Stimulated activated CD8-positive, alpha-beta memory T cell treated with anti-CD3 and anti-CD28 coated beads, Interleukin-15, amount 100 ng/mL, for 1 hour (primary cell): ENCODE measurements around the gene ASPG.

Experiments
- DNase-seq: peaks from one replicate; pipeline ENCODE4 v3.0.0-alpha.2; 2020; ENCODE audit warnings: low read depth

The ASPG gene

GRCh38 chr14:104085032-104085888 is at the start of gene ASPG:
TSS of gene ASPG (plus strand) at chr14:104085700. CDS start at chr14:104085771, 71 bp downstream.
- no peak for DNase-seq

GRCh38 chr14:104036212-104036611 is 49.3 kb upstream of the ASPG start:
- DNase-seq = no peak

- no peak for DNase-seq
Measured at GRCh38 chr14:104037074-104037473, 48.4 kb upstream of the ASPG start.

- no peak for DNase-seq
Measured at GRCh38 chr14:104037903-104038302, 47.6 kb upstream of the ASPG start.

- no peak for DNase-seq
Measured at GRCh38 chr14:104039214-104039613, 46.3 kb upstream of the ASPG start.

- no peak for DNase-seq
Measured at GRCh38 chr14:104040539-104040938, 45.0 kb upstream of the ASPG start.

GRCh38 chr14:104041430-104042104 is 43.9 kb upstream of the ASPG start:
- no peak for DNase-seq

- DNase-seq = no peak
Measured at GRCh38 chr14:104044016-104044415, 41.5 kb upstream of the ASPG start.

GRCh38 chr14:104047761-104048160 is 37.7 kb upstream of the ASPG start:
- DNase-seq = no peak

- no peak for DNase-seq
Measured at GRCh38 chr14:104048758-104049507, 36.6 kb upstream of the ASPG start.

- no peak for DNase-seq
Measured at GRCh38 chr14:104049576-104050240, 35.8 kb upstream of the ASPG start.

GRCh38 chr14:104051092-104051813 is 34.2 kb upstream of the ASPG start:
- DNase-seq = no peak

- DNase-seq = no peak
Measured at GRCh38 chr14:104054222-104054905, 31.1 kb upstream of the ASPG start.

GRCh38 chr14:104062281-104062680 is 23.2 kb upstream of the ASPG start:
- DNase-seq = no peak

GRCh38 chr14:104064003-104064402 is 21.5 kb upstream of the ASPG start:
- DNase-seq = no peak

GRCh38 chr14:104066279-104066678 is 19.2 kb upstream of the ASPG start:
- no peak for DNase-seq

GRCh38 chr14:104066719-104067295 is 18.7 kb upstream of the ASPG start:
- no peak for DNase-seq

GRCh38 chr14:104069541-104069940 is 16.0 kb upstream of the ASPG start:
- DNase-seq = no peak

GRCh38 chr14:104072586-104072985 is 12.9 kb upstream of the ASPG start:
- no peak for DNase-seq

GRCh38 chr14:104073764-104074163 is 11.7 kb upstream of the ASPG start:
- no peak for DNase-seq
